ENCODE results near the gene C10orf105. TPM values are rescaled to one million over a fixed set of nuclear protein-coding genes. Genes with fewer than 3 reads are reported as not detected.

The C10orf105 gene
- total RNA-seq, 2 experiments from 2014 or later = 0.09 to 0.15 TPM

DNA sequence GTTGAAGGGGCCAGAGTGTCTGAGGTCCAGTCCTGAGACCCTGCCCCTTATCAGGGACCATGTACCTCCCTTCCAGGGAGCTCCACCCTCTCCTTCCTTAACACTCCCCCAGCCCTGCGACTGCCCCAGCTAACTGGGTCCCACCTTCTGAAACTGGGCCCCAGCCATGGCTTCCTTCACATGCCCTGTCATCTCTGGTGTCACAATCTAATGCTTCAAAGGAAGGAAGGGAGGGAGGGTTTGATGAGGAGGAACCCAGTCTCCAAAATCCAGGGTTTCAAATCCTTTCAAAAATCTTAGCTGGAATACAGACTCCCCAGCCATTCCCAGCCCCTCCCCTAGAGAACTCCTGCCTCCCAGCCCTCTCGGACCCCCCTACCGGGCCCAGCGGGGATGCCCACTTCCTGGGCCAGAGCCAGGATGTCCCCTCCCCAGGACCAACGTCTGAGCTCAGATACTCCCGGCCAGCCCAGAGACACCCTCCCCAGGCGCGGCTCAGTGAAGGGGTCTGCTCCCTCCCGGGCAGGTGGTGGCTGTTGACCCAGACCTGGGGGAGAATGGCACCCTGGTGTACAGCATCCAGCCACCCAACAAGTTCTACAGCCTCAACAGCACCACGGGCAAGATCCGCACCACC lies 18.0 kb downstream of the C10orf105 start:
- no peaks in the 10 kb centered on the region for H3K36me3 ChIP-seq (ENCODE audit: insufficient read depth, low read length)
- TF ChIP-seq EZH2phosphoT487 (IDR thresholded peaks at IDR 0.05; ENCODE audit: borderline replicate concordance, low read depth, low read length) = no peak
- TF ChIP-seq, protein P1, sequence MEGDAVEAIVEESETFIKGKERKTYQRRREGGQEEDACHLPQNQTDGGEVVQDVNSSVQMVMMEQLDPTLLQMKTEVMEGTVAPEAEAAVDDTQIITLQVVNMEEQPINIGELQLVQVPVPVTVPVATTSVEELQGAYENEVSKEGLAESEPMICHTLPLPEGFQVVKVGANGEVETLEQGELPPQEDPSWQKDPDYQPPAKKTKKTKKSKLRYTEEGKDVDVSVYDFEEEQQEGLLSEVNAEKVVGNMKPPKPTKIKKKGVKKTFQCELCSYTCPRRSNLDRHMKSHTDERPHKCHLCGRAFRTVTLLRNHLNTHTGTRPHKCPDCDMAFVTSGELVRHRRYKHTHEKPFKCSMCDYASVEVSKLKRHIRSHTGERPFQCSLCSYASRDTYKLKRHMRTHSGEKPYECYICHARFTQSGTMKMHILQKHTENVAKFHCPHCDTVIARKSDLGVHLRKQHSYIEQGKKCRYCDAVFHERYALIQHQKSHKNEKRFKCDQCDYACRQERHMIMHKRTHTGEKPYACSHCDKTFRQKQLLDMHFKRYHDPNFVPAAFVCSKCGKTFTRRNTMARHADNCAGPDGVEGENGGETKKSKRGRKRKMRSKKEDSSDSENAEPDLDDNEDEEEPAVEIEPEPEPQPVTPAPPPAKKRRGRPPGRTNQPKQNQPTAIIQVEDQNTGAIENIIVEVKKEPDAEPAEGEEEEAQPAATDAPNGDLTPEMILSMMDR (conservative IDR thresholded peaks at IDR 0.05; ENCODE audit: low read length) = no peak
- CTCF ChIA-PET (ENCODE audit: unreplicated experiment) = no interaction called here
- H3K4me2 ChIP-seq (ENCODE audit: low read length) = no peak overlapping the region
- intact Hi-C loops (cut with micrococcal nuclease; ENCODE audit: unreplicated experiment) = no loop called here
- POLR2A ChIA-PET = interaction anchor here (0.6 kb wide), 1 partner anchor 383 kb away, joined by 3 read pairs; the partner anchor contains the start of gene SLC29A3
- peaks cover 6% of the 10 kb centered on the region for H3K4me1 ChIP-seq (ENCODE audit: insufficient read depth, low read length, poor library complexity, severe bottlenecking)
- DNase-seq (ENCODE audit: low spot score) = no peak
- H3K27ac ChIP-seq (ENCODE audit: low read depth, low read length, poor library complexity, severe bottlenecking) = no peak overlapping the region
- no peak overlapping the region for H2AFZ ChIP-seq (ENCODE audit: low read length)
- H3K4me3 ChIP-seq (ENCODE audit: low read depth, low read length, poor library complexity, severe bottlenecking) = no peak overlapping the region
- no peaks in the 10 kb centered on the region for H3K9me2 ChIP-seq (ENCODE audit: insufficient read depth, low read length)
- no TSS peak for BruUV-seq (replicated peaks)
- H3K9me3 ChIP-seq (ENCODE audit: low read length) = no peaks in the 10 kb centered on the region
- H3K79me2 ChIP-seq (ENCODE audit: insufficient read depth, low read depth, low read length) = no peaks in the 10 kb centered on the region
- no peaks in the 10 kb centered on the region for H4K20me1 ChIP-seq (ENCODE audit: insufficient read depth, low read length)

DNA sequence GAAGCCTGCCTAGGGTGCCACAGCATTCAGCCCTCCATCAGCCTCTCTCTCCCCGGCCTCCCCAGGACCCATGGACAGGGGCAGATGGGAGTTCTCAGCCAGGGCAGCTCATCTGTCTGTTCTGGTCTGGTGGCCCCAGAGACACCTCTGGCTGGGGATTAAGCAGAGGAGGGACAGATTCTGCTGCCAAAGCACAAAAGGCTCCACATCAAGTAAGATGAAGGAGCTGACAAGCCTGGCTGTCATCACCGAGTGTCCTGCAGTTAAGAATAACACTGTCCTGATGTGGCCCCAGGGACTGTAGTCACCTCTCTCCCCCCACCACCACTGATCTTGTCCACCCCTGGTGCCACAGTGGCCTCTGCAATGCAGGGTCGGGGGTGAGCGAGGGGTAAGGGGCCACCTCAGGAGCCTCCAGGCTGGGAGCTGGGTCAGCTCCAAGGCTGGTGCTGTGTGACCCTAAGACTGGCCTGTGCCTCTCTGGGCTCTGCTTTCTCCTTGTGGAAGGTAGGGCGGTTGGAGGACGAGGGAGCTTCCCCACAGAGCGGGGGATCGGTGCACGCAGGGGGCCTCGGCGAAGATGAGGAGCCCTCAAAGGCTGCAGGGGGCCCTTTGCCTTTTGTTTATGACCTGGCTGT lies 18.7 kb downstream of the C10orf105 start:
- no peaks in the 10 kb centered on the region for H3K36me3 ChIP-seq (ENCODE audit: insufficient read depth, low read length)
- peaks cover 14% of the 10 kb centered on the region for H3K4me1 ChIP-seq (ENCODE audit: insufficient read depth, low read length, poor library complexity, severe bottlenecking)
- H4K20me1 ChIP-seq (ENCODE audit: insufficient read depth, low read length) = no peaks in the 10 kb centered on the region
- H3K27ac ChIP-seq (ENCODE audit: low read depth, low read length, poor library complexity, severe bottlenecking) = no peak overlapping the region
- CTCF ChIA-PET (ENCODE audit: unreplicated experiment) = no interaction called here
- no peaks in the 10 kb centered on the region for H3K79me2 ChIP-seq (ENCODE audit: insufficient read depth, low read depth, low read length)
- H2AFZ ChIP-seq (ENCODE audit: low read length) = no peak overlapping the region
- POLR2A ChIA-PET = no interaction called here
- TF ChIP-seq, protein P1 (conservative IDR thresholded peaks at IDR 0.05; ENCODE audit: low read length) = no peak
- no peak for TF ChIP-seq EZH2phosphoT487 (IDR thresholded peaks at IDR 0.05; ENCODE audit: borderline replicate concordance, low read depth, low read length)
- intact Hi-C loops (cut with micrococcal nuclease; ENCODE audit: unreplicated experiment) = no loop called here
- no peaks in the 10 kb centered on the region for H3K9me2 ChIP-seq (ENCODE audit: insufficient read depth, low read length)
- no peak for DNase-seq (ENCODE audit: low spot score)
- H3K4me3 ChIP-seq (ENCODE audit: low read depth, low read length, poor library complexity, severe bottlenecking) = no peak overlapping the region
- H3K4me2 ChIP-seq (ENCODE audit: low read length) = no peak overlapping the region
- H3K9me3 ChIP-seq (ENCODE audit: low read length) = no peaks in the 10 kb centered on the region
- no TSS peak for BruUV-seq (replicated peaks)

DNA sequence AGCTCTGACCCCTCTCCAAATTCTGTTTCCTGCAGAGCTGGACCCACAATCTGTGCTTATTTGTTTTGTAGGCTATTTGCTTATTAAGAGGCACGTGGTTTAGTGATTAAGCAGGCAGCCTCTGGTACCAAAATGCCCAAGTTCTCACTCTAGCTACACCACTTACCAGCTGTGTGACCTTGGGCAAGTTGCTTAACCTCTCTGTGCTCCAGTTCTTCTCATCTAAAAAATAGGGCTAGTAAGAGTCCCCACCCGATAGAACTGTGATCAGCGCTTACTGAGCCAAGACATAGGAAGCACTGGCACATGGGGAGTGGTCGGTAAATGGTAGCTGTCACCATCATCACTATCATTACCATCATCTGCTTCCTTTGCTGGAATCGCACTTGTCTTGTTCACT lies 20.8 kb downstream of the C10orf105 start:
- H3K79me2 ChIP-seq (ENCODE audit: insufficient read depth, low read depth, low read length) = no peaks in the 10 kb centered on the region
- POLR2A ChIA-PET = interaction anchor here (0.6 to 1.4 kb wide), 2 partner anchors 16 to 1006 kb away, joined by 3 to 4 read pairs; no protein-coding TSS in a partner anchor
- DNase-seq (ENCODE audit: low spot score) = no peak
- no peak overlapping the region for H3K4me2 ChIP-seq (ENCODE audit: low read length)
- no peak overlapping the region for H2AFZ ChIP-seq (ENCODE audit: low read length)
- H3K9me2 ChIP-seq (ENCODE audit: insufficient read depth, low read length) = no peaks in the 10 kb centered on the region
- TF ChIP-seq, protein P1 (conservative IDR thresholded peaks at IDR 0.05; ENCODE audit: low read length) = no peak
- no peak for TF ChIP-seq EZH2phosphoT487 (IDR thresholded peaks at IDR 0.05; ENCODE audit: borderline replicate concordance, low read depth, low read length)
- peaks cover 35% of the 10 kb centered on the region for H3K4me1 ChIP-seq (ENCODE audit: insufficient read depth, low read length, poor library complexity, severe bottlenecking)
- no peaks in the 10 kb centered on the region for H3K36me3 ChIP-seq (ENCODE audit: insufficient read depth, low read length)
- H3K4me3 ChIP-seq (ENCODE audit: low read depth, low read length, poor library complexity, severe bottlenecking) = no peak overlapping the region
- H3K9me3 ChIP-seq (ENCODE audit: low read length) = no peaks in the 10 kb centered on the region
- intact Hi-C loops (cut with micrococcal nuclease; ENCODE audit: unreplicated experiment) = loop anchor here (5.0 kb wide), 1 partner anchor 36 kb away; no protein-coding TSS in a partner anchor
- H4K20me1 ChIP-seq (ENCODE audit: insufficient read depth, low read length) = no peaks in the 10 kb centered on the region
- CTCF ChIA-PET (ENCODE audit: unreplicated experiment) = interaction anchor here (0.6 to 1.9 kb wide), 2 partner anchors 9 to 165 kb away, joined by 3 to 6 read pairs; no protein-coding TSS in a partner anchor
- H3K27ac ChIP-seq (ENCODE audit: low read depth, low read length, poor library complexity, severe bottlenecking) = no peak overlapping the region
- no TSS peak for BruUV-seq (replicated peaks)

Measured in OCI-LY7 (cell line).